Colonic mucosa (tissue), 4 donors: ENCODE data around the gene RANBP17. TPM values are rescaled to one million over a fixed set of nuclear protein-coding genes. Genes with fewer than 3 reads are reported as not detected.

ENCODE experiments used
- DNase-seq: peaks from one replicate; pipeline ENCODE4 v3.0.0-alpha.2; 2020
- H3K27ac ChIP-seq: fragments of 200-600 bp; one replicate; pipeline ENCODE4 v1.8.0; 2021
- H3K27me3 ChIP-seq: fragments of 200-600 bp; one replicate; pipeline ENCODE4 v1.8.0; 2021
- H3K36me3 ChIP-seq: fragments of 200-600 bp; one replicate; pipeline ENCODE4 v1.8.0; 2021
- H3K4me1 ChIP-seq: fragments of 200-600 bp; one replicate; pipeline ENCODE4 v1.8.0; 2021; ENCODE audit warnings: mild to moderate bottlenecking
- H3K4me3 ChIP-seq: fragments of 200-600 bp; one replicate; pipeline ENCODE4 v1.8.0; 2021
- H3K9ac ChIP-seq, 2 donors: one replicate each; pipeline ENCODE4 v1.7.0; 2013; ENCODE audit warnings: control low read depth in 2 of 2, low read depth in 2 of 2, low read length in 2 of 2
- H3K9me3 ChIP-seq: fragments of 200-600 bp; one replicate; pipeline ENCODE4 v1.8.0; 2021
- CTCF ChIP-seq: fragments of 200-600 bp; IDR thresholded peaks from one replicate; pipeline ENCODE4 v1.8.0; 2022; ENCODE audit warnings: antibody characterized with exemption, mild to moderate bottlenecking
- intact Hi-C: fragments of 100-400 bp; cut with DNase I; formaldehyde crosslinking; loops from one replicate; pipeline ENCODE4 v1.14.1; 2022
- total RNA-seq, 2 donors: library from RNA; stranded (reverse); fragmentation: NEBNext Ultra II Directional in 1 of 2; extraction: Animal tissue kit (Norgen Biotek cat#: 25700) in 1 of 2; gene quantifications; one replicate each; pipeline ENCODE4 v1.2.1, GENCODE V29; 2021
- donor health status: healthy.
- donor health status: DM: no; HTN: no; CAD: no.
- donor health status: DM: no; HTN: no; CAD: no.

The RANBP17 gene
- total RNA-seq, 2 donors from 2014 or later = 7.9 to 9.4 TPM

DNA sequence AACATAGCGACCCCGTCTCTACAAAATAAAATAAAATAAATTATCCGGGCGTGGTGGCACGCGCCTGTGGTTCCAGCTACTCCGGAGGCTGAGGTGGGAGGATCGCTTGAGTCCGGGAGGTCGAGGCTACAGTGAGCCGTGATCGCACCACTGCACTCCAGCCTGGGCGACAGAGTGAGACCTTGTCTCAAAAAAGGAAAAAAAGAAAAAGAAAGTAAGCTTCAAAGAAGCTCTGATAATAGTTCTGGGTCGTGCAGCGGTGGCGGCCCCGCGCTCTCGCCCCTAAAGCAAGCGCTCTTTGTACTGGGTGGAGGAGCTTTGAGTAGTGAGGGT lies 454.1 kb downstream of the RANBP17 start:
- no peak for DNase-seq
- no peak overlapping the region for H3K27ac ChIP-seq
- no peak overlapping the region for H3K9ac ChIP-seq
- H3K9me3 ChIP-seq = no peaks in the 10 kb centered on the region
- H3K27me3 ChIP-seq = peaks cover 81% of the 10 kb centered on the region
- intact Hi-C loops = no loop called here
- peaks cover 11% of the 10 kb centered on the region for H3K4me1 ChIP-seq
- no peaks in the 10 kb centered on the region for H3K36me3 ChIP-seq
- no peak for TF ChIP-seq CTCF
- no peak overlapping the region for H3K4me3 ChIP-seq

DNA sequence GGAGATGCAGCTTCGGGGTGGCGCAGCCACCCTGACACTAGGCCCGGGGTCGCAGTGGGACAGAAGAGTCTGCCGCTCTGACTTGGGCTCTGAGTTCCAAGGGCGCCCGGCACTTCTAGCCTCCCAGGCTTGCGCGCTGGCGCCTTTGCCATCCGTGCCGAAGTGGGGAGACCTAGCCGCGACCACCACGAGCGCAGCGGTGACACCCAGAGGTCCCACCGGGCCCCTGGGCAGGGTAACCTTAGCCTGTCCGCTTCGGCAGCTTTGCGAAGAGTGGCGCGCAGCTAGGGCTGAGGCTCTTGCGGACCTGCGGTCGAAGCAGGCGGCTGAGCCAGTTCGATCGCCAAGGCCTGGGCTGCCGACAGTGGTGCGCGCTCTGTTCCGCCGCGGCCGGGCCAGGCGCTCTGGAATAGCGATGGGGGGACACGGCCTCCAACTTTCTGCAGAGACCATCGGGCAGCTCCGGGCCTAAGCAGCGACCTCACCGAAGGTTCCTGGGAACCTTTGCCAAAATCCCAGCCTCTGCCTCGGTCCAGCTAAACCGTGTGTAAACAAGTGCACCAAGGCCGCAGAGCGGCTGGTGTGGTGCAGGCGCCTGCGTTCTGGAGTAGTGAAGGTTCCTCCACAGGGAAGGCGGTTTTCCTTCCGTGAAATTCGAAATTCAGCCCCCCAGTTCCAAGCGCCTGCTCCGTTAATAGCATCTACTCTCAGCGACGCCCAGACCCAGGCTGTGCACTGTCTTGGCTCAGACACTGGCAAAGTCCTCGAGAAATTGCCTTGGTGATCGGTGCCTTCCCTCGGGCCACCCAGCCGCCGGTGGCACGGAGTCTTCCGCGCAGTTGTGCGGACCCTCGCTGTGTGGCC lies 454.7 kb downstream of the RANBP17 start:
- Histone ChIP-seq H3K4me1 (peaks cover 11% of the 10 kb centered on the region), H3K27me3 (peaks cover 75% of the 10 kb centered on the region), H3K4me3 (no peak overlapping the region), H3K27ac (no peak overlapping the region), H3K9me3 (no peaks in the 10 kb centered on the region), H3K9ac (no peak overlapping the region), H3K36me3 (no peaks in the 10 kb centered on the region)
- DNase-seq = no peak
- no peak for TF ChIP-seq CTCF
- intact Hi-C loops = no loop called here

GRCh38 chr5:171317230-171317629 lies 455.4 kb downstream of the RANBP17 start:
- Histone ChIP-seq H3K27me3 (peaks cover 67% of the 10 kb centered on the region), H3K9me3 (no peaks in the 10 kb centered on the region), H3K9ac (no peak overlapping the region), H3K4me1 (peaks cover 6% of the 10 kb centered on the region), H3K4me3 (no peak overlapping the region), H3K36me3 (no peaks in the 10 kb centered on the region), H3K27ac (no peak overlapping the region)
- TF ChIP-seq CTCF = no peak
- intact Hi-C loops = no loop called here
- no peak for DNase-seq

- TF ChIP-seq CTCF = no peak
- H3K4me1 ChIP-seq = peaks cover 5% of the 10 kb centered on the region
- peaks cover 59% of the 10 kb centered on the region for H3K27me3 ChIP-seq
- H3K4me3 ChIP-seq = no peak overlapping the region
- H3K36me3 ChIP-seq = no peaks in the 10 kb centered on the region
- no peak for DNase-seq
- no peak overlapping the region for H3K9ac ChIP-seq
- no peak overlapping the region for H3K27ac ChIP-seq
- intact Hi-C loops = no loop called here
- no peaks in the 10 kb centered on the region for H3K9me3 ChIP-seq
Observed at GRCh38 chr5:171318026-171318425, 456.2 kb downstream of the RANBP17 start.

DNA sequence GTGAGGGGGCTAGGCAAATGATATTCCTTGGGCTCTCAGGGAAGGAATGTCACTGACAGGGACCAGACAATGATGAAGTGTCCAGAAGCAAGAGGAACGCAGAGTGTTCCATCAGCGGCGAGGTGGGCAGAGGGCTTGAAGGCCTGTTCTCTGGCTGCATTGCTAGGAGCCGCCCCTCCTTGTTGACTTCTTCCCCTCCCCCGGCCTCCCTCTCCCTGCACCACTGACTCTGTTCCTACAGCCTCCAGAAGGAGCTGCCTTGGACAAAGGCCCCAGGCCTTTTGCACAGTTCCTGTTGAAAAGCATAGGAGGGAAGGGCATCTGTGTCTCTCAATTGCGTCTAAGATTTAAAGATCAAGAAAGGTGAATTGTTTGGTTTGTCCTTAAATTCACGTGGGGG lies 459.6 kb downstream of the RANBP17 start:
- no peak overlapping the region for H3K4me3 ChIP-seq
- no peak for DNase-seq
- no peak overlapping the region for H3K9ac ChIP-seq
- intact Hi-C loops = no loop called here
- H3K27ac ChIP-seq = no peak overlapping the region
- H3K4me1 ChIP-seq = no peaks in the 10 kb centered on the region
- no peaks in the 10 kb centered on the region for H3K9me3 ChIP-seq
- TF ChIP-seq CTCF = no peak
- H3K27me3 ChIP-seq = peaks cover 35% of the 10 kb centered on the region
- H3K36me3 ChIP-seq = no peaks in the 10 kb centered on the region
